Measurements from ENCODE around the gene SLC16A4.
"Not testable (repeated sequence)": the region's sequence is repeated elsewhere in the genome, so short reads cannot be mapped to it uniquely, and the experiment has no call there.

Gene SLC16A4

GRCh38 chr1:110407260-110408210, 16.7 kb upstream of the SLC16A4 start, which contains the start of gene LAMTOR5:
Gene LAMTOR5, minus strand, starts transcription at chr1:110407694. Its CDS starts 74 bp downstream, at chr1:110407620.
- H3K4me2 ChIP-seq: peak within 1 kb of the TSS; percentile 77
- TF ChIP-seq CTCF (conservative IDR thresholded peaks at IDR 0.05; ENCODE audit: low read depth, low read length): no peak
- peaks cover 19% of the 10 kb centered on the region for H3K79me2 ChIP-seq (ENCODE audit: insufficient read depth, low read depth)
- H3K27me3 ChIP-seq (ENCODE audit: insufficient read depth, low read depth): no peaks in the 10 kb centered on the region
- peaks cover 6% of the 10 kb centered on the region for H3K4me1 ChIP-seq (ENCODE audit: low read depth, poor library complexity, severe bottlenecking)
- H3K27ac ChIP-seq: peak within 1 kb of the TSS; percentile 67
- peak within 1 kb of the TSS; percentile 53 for H3K4me3 ChIP-seq (IDR thresholded peaks at IDR 0.05; ENCODE audit: insufficient read depth, low read depth, low read length)
- peak within 1 kb of the TSS; percentile 82 for H2AFZ ChIP-seq (ENCODE audit: low read depth)
- H4K20me1 ChIP-seq (ENCODE audit: insufficient read depth): no peaks in the 10 kb centered on the region
- no peaks in the 10 kb centered on the region for H3K36me3 ChIP-seq (ENCODE audit: insufficient read depth)
- peak within 1 kb of the TSS; percentile 87 for H3K9ac ChIP-seq

GRCh38 chr1:110406407-110406806, 15.6 kb upstream of the SLC16A4 start:
- H3K9ac ChIP-seq; H3K36me3 ChIP-seq (ENCODE audit: insufficient read depth); H2AFZ ChIP-seq (ENCODE audit: low read depth); H4K20me1 ChIP-seq (ENCODE audit: insufficient read depth); H3K27me3 ChIP-seq (ENCODE audit: insufficient read depth, low read depth); H3K4me3 ChIP-seq (IDR thresholded peaks at IDR 0.05; ENCODE audit: insufficient read depth, low read depth, low read length); H3K4me1 ChIP-seq (ENCODE audit: low read depth, poor library complexity, severe bottlenecking); H3K27ac ChIP-seq: not testable (repeated sequence)
- Histone ChIP-seq H3K4me2 (peak overlapping the region; percentile 54), H3K79me2 (ENCODE audit: insufficient read depth, low read depth) (peaks cover 19% of the 10 kb centered on the region)

- Histone ChIP-seq H3K79me2 (ENCODE audit: insufficient read depth, low read depth) (peaks cover 19% of the 10 kb centered on the region), H3K36me3 (ENCODE audit: insufficient read depth) (no peaks in the 10 kb centered on the region), H3K9ac (no peak overlapping the region), H3K4me3 (IDR thresholded peaks at IDR 0.05; ENCODE audit: insufficient read depth, low read depth, low read length) (no peak overlapping the region), H3K27ac (no peak overlapping the region), H4K20me1 (ENCODE audit: insufficient read depth) (no peaks in the 10 kb centered on the region), H3K27me3 (ENCODE audit: insufficient read depth, low read depth) (no peaks in the 10 kb centered on the region), H3K4me2 (no peak overlapping the region), H3K4me1 (ENCODE audit: low read depth, poor library complexity, severe bottlenecking) (peaks cover 6% of the 10 kb centered on the region), H2AFZ (ENCODE audit: low read depth) (no peak overlapping the region)
- TF ChIP-seq CTCF (conservative IDR thresholded peaks at IDR 0.05; ENCODE audit: low read depth, low read length): no peak
Measured at GRCh38 chr1:110404401-110404800, 13.6 kb upstream of the SLC16A4 start.

DNA sequence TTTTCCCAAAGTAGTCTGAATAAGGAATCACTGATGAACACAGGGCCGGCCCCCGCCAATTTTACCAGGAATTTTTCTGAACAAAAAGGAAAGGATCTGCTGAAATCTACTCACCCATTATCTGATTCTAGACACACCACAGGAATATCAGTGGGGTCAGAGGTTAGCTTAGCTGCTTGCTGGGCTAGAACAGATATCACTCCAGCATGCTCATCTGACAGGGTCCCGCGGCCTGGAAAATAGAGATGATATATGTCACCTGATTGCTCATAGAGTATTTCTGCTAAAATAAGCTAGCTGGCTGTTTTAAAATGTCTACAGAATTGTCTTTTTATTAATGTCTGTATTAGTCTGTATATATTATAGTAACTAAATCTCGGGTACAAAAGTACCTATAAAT, 13.0 kb upstream of the SLC16A4 start:
- H4K20me1 ChIP-seq (ENCODE audit: insufficient read depth): no peaks in the 10 kb centered on the region
- no peak overlapping the region for H3K4me3 ChIP-seq (IDR thresholded peaks at IDR 0.05; ENCODE audit: insufficient read depth, low read depth, low read length)
- peaks cover 19% of the 10 kb centered on the region for H3K79me2 ChIP-seq (ENCODE audit: insufficient read depth, low read depth)
- H3K4me1 ChIP-seq (ENCODE audit: low read depth, poor library complexity, severe bottlenecking): peaks cover 6% of the 10 kb centered on the region
- no peak overlapping the region for H3K27ac ChIP-seq
- H3K9ac ChIP-seq: no peak overlapping the region
- TF ChIP-seq CTCF (conservative IDR thresholded peaks at IDR 0.05; ENCODE audit: low read depth, low read length): no peak
- no peaks in the 10 kb centered on the region for H3K27me3 ChIP-seq (ENCODE audit: insufficient read depth, low read depth)
- H2AFZ ChIP-seq (ENCODE audit: low read depth): no peak overlapping the region
- no peaks in the 10 kb centered on the region for H3K36me3 ChIP-seq (ENCODE audit: insufficient read depth)
- no peak overlapping the region for H3K4me2 ChIP-seq

DNA sequence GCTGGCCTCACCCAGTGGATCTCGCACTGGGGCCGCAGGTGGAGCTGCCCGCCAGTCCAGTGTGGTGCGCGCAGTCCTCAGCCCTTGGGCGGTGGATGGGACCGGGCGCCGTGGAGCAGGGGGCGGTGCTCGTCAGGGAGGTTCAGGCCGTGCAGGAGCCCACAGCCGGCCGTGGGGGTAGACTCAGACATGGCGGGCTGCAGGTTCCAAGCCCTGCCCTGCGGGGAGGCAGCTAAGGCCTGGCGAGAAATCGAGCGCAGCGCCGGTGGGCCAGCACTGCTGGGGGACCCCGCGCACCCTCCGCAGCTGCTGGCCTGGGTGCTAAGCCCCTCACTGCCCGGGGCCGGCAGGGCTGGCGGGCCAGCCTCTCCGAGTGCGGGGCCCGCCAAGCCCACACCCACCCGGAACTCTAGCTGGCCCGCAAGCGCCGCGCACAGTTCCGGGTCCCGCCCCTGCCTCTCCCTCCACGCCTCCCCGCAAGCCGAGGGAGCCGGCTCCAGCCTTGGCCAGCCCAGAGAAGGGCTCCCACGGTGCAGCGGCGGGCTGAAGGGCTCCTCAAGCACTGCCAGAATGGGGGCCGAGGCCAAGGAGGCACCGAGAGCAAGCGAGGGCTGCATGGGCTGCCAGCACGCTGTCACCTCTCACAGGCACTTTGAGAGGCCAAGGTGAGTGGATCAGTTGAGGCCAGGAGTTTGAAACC, 5.6 kb upstream of the SLC16A4 start:
- H3K79me2 ChIP-seq (ENCODE audit: insufficient read depth, low read depth); H3K4me2 ChIP-seq; H3K27me3 ChIP-seq (ENCODE audit: insufficient read depth, low read depth); H3K9ac ChIP-seq; H3K27ac ChIP-seq; H3K36me3 ChIP-seq (ENCODE audit: insufficient read depth); H3K4me3 ChIP-seq (IDR thresholded peaks at IDR 0.05; ENCODE audit: insufficient read depth, low read depth, low read length); H4K20me1 ChIP-seq (ENCODE audit: insufficient read depth); H3K4me1 ChIP-seq (ENCODE audit: low read depth, poor library complexity, severe bottlenecking); H2AFZ ChIP-seq (ENCODE audit: low read depth): not testable (repeated sequence)
